Measurements from ENCODE around the gene ERCC2.
"Not testable (repeated sequence)": the region's sequence is repeated elsewhere in the genome, so short reads cannot be mapped to it uniquely, and the experiment has no call there.

Gene ERCC2

DNA sequence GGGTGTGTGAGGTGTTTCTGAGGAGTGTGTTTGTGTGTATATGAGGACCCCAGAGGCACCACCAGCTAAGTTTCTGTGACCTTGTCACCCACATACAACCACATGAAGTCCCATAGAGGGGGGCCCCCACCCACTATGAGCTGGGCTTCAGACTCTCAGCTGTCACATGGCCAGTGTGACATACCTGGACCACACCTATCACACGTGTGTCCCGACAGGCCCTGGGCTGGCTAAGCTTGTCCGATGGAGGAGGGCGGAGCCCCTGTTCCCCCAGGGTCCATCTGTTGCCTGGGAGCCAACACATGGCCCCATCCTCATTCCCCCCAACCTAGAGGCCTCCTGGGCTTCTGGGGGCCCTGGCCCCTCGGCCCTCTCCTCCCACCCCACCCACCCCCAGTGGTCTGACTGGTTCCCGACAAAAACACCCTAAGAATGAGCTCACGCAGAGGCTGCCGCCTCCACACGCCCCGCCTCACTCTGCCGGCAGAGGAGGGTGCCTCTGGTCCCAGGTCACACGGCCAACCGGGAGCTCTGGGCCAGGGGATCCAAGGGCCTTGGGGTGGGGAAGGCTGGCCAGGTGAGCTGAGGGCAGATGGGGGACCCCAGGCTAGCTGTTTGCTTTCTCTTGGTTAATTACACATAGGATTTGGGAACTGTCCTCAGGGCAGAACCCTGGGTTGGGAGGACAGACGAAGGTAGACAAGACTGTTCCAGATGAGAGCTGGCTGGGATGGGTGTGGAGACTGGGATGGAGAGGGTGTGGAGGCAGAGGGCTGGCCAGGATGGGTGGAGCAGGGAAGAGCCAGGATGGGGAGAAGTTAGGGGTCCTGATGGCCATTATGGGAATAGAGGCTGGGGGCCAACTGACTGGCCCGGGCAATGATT is 25.5 kb downstream of the ERCC2 start:
- TF ChIP-seq, protein P1, sequence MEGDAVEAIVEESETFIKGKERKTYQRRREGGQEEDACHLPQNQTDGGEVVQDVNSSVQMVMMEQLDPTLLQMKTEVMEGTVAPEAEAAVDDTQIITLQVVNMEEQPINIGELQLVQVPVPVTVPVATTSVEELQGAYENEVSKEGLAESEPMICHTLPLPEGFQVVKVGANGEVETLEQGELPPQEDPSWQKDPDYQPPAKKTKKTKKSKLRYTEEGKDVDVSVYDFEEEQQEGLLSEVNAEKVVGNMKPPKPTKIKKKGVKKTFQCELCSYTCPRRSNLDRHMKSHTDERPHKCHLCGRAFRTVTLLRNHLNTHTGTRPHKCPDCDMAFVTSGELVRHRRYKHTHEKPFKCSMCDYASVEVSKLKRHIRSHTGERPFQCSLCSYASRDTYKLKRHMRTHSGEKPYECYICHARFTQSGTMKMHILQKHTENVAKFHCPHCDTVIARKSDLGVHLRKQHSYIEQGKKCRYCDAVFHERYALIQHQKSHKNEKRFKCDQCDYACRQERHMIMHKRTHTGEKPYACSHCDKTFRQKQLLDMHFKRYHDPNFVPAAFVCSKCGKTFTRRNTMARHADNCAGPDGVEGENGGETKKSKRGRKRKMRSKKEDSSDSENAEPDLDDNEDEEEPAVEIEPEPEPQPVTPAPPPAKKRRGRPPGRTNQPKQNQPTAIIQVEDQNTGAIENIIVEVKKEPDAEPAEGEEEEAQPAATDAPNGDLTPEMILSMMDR (IDR thresholded peaks at IDR 0.05; ENCODE audit: insufficient read depth, low read depth, low read length, missing control alignments): no peak
- no peak overlapping the region for H3K4me3 ChIP-seq (ENCODE audit: low read depth, low read length)
- no peak for DNase-seq (ENCODE audit: low read depth)

- TF ChIP-seq, protein P1 (IDR thresholded peaks at IDR 0.05; ENCODE audit: insufficient read depth, low read depth, low read length, missing control alignments): no peak
- H3K4me3 ChIP-seq (ENCODE audit: low read depth, low read length): no peak overlapping the region
- DNase-seq (ENCODE audit: low read depth): no peak
Observed at GRCh38 chr19:45342911-45343310, 27.5 kb downstream of the ERCC2 start.

DNA sequence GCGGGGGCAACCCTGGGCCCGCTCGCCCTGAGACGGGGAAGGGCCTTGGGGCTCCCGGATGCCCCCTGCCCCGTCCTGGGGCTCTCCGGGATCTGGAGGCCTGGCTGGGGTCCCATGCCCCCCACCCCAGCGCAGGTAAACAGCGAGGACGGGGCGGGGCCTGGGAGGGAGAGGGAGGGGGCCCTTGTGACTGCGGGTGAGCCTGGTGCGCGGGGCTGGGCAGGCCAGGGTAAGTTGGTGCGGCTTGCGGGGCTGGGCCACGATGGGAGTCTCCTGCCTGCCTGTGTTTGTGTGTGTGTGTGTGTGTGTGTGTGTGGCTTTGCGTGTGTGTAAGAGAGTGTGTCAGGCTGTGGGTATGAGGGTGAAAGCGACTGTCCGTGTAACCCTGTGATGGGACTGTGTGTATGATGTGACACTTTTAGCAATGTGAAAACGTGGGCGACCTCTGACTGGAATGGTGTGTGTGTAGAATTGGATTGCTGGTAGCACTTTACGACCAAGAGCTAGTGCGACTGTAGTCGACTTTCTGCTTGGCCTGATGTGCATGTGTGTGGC is 29.4 kb downstream of the ERCC2 start:
- DNase-seq (ENCODE audit: low read depth): no peak
- TF ChIP-seq, protein P1 (IDR thresholded peaks at IDR 0.05; ENCODE audit: insufficient read depth, low read depth, low read length, missing control alignments): no peak
- H3K4me3 ChIP-seq (ENCODE audit: low read depth, low read length): no peak overlapping the region

- H3K4me3 ChIP-seq (ENCODE audit: low read depth, low read length): no peak within 1 kb of the TSS
- DNase-seq (ENCODE audit: low read depth): no peak
- TF ChIP-seq, protein P1 (IDR thresholded peaks at IDR 0.05; ENCODE audit: insufficient read depth, low read depth, low read length, missing control alignments): no peak
Observed at GRCh38 chr19:45340232-45340898, 30.0 kb downstream of the ERCC2 start, which contains the start of gene KLC3. Gene KLC3 (plus strand): TSS chr19:45340750. CDS start chr19:45345542, 4,792 bp downstream.

GRCh38 chr19:45339629-45340028 is 30.7 kb downstream of the ERCC2 start:
- TF ChIP-seq, protein P1 (IDR thresholded peaks at IDR 0.05; ENCODE audit: insufficient read depth, low read depth, low read length, missing control alignments): no peak
- no peak overlapping the region for H3K4me3 ChIP-seq (ENCODE audit: low read depth, low read length)
- no peak for DNase-seq (ENCODE audit: low read depth)

DNA sequence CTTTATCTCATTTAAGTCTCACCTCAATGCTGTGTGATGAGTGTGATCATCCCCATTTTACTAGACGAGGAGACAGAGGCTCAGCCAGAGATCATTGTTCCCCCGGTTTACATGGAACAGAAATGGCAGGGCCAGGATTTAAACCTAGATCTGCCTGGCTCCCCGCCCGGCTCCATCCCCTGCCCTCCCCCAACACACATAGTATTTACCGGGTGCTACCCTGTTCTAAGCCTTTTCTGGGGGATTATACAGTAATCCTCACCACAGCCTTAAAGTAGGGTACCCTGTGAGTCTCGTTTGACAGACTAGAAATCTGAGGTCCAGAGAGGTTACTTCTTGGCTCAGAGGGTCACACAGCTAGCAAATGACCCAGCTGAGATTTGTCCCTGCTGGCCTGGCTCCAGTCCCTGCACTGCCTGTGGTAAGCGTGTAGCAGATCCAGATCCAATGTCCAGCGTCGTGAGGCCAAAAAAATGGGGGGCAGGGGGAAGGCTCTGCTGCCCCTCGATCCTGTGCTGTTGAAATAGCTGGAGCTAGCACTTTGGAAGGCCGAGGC is 33.6 kb downstream of the ERCC2 start:
- no peak for DNase-seq (ENCODE audit: low read depth)
- H3K4me3 ChIP-seq (ENCODE audit: low read depth, low read length): no peak overlapping the region
- TF ChIP-seq, protein P1 (IDR thresholded peaks at IDR 0.05; ENCODE audit: insufficient read depth, low read depth, low read length, missing control alignments): no peak

DNA sequence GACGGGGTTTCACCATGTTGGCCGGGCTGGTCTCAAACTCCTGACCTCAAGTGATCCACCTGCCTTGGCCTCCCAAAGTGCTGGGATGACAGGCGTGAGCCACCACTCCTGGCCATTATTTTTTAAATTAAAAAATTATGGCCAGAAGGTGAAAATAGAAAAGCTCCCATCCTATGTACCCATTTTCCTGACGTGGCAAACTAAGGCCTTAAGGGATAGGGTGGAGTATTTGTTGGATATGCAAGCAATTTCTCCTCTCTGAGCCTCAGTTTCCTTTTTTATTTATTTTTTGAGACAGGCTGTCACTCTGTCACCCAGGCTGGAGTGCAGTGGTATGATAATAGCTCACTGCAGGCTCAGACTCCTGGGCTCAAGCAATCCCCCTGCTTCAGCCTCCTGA is 35.5 kb downstream of the ERCC2 start:
- not testable (repeated sequence) for DNase-seq (ENCODE audit: low read depth); H3K4me3 ChIP-seq (ENCODE audit: low read depth, low read length)

Measured in GM12865 (cell line).